H1 (cell line): ENCODE data around the gene DNAL4. TPM values are rescaled to one million over a fixed set of nuclear protein-coding genes. Genes with fewer than 3 reads are reported as not detected.

ENCODE experiments used
- CTCF ChIA-PET: fragments of 300-600 bp; sonication (Branson Sonifier 250); formaldehyde crosslinking; loops from one replicate; lab custom pipeline; 2021; ENCODE audit not compliant: partially characterized antibody; lab: Charles Lee
- POLR2A ChIA-PET: fragments of 300-600 bp; sonication (Branson Sonifier 250); formaldehyde crosslinking; loops from one replicate; lab custom pipeline; 2021; ENCODE audit warnings: inconsistent platforms; ENCODE audit not compliant: partially characterized antibody; lab: Charles Lee
- DNase-seq, 2 experiments: peaks; one replicate each; pipeline versions ENCODE4 v3.0.0 to v3.0.0-alpha.2; 2010 to 2022; ENCODE audit warnings: low spot score in 2 of 2, low read depth in 1 of 2, mixed read lengths in 1 of 2
- FAIRE-seq: peaks from 2 replicates; lab custom pipeline; 2011; peaks lifted over from hg19 to GRCh38; lab: Jason Lieb, UNC
- H2AFZ ChIP-seq: 2 replicates; pipeline ENCODE4 v1.8.1; 2012; ENCODE audit warnings: low read length, inconsistent platforms
- H2AK5ac ChIP-seq: 2 replicates; pipeline ENCODE4 v1.6.1; 2013; ENCODE audit warnings: low read depth, low read length
- H2BK120ac ChIP-seq: replicated peaks from 2 replicates; pipeline ENCODE3; 2013; ENCODE audit warnings: low read depth, low read length, inconsistent platforms
- H2BK12ac ChIP-seq: 2 replicates; pipeline ENCODE4 v1.6.1; 2013; ENCODE audit warnings: low read depth, low read length
- H2BK15ac ChIP-seq: 2 replicates; pipeline ENCODE4 v1.6.1; 2013; ENCODE audit warnings: low read length
- H2BK20ac ChIP-seq: 2 replicates; pipeline ENCODE4 v1.6.1; 2013; ENCODE audit warnings: low read length
- H2BK5ac ChIP-seq: 2 replicates; pipeline ENCODE4 v1.6.1; 2013; ENCODE audit warnings: low read depth, low read length
- H3K14ac ChIP-seq: 2 replicates; pipeline ENCODE4 v1.6.1; 2013; ENCODE audit warnings: inconsistent platforms; ENCODE audit not compliant: insufficient read length
- H3K18ac ChIP-seq: 2 replicates; pipeline ENCODE4 v1.6.1; 2013; ENCODE audit warnings: low read length; ENCODE audit errors: extremely low read depth
- H3K23ac ChIP-seq: 2 replicates; pipeline ENCODE4 v1.6.1; 2013; ENCODE audit warnings: inconsistent platforms; ENCODE audit not compliant: insufficient read length
- H3K23me2 ChIP-seq: 2 replicates; pipeline ENCODE4 v1.6.1; 2013; ENCODE audit warnings: low read depth, low read length
- H3K27ac ChIP-seq: 2 replicates; pipeline ENCODE4 v1.6.1; 2011; ENCODE audit warnings: low read depth, low read length, inconsistent platforms
- H3K27me3 ChIP-seq, 4 experiments: replicated peaks in 1 of 4; 1 replicate in 1 of 4; 2 replicates in 3 of 4; pipeline versions ENCODE4 v1.6.1 to v1.8.1; 2011 to 2013; ENCODE audit warnings: low read length in 3 of 4, mild to moderate bottlenecking in 3 of 4, inconsistent platforms in 2 of 4, mixed read lengths in 2 of 4, moderate library complexity in 1 of 4; ENCODE audit not compliant: control insufficient read depth in 3 of 4, insufficient read depth in 3 of 4; ENCODE audit errors: extremely low read depth in 1 of 4
- H3K36me3 ChIP-seq, 4 experiments: 2 replicates each; pipeline versions ENCODE4 v1.6.1 to v1.8.1; 2011 to 2013; ENCODE audit warnings: mild to moderate bottlenecking in 4 of 4, low read length in 3 of 4, moderate library complexity in 2 of 4, control low read depth in 1 of 4, inconsistent platforms in 1 of 4; ENCODE audit not compliant: insufficient read depth in 4 of 4, control insufficient read depth in 2 of 4
- H3K4ac ChIP-seq: replicated peaks from 2 replicates; pipeline ENCODE3; 2013; ENCODE audit warnings: low read length, low read depth, mixed read lengths, inconsistent platforms; ENCODE audit not compliant: insufficient read length
- H3K4me1 ChIP-seq, 4 experiments: replicated peaks in 1 of 4; 1 replicate in 1 of 4; 2 replicates in 3 of 4; pipeline versions ENCODE4 v1.6.1 to v1.8.1; 2011 to 2013; ENCODE audit warnings: low read length in 3 of 4, inconsistent platforms in 2 of 4, mixed read lengths in 1 of 4; ENCODE audit not compliant: insufficient read depth in 4 of 4, control insufficient read depth in 3 of 4
- H3K4me2 ChIP-seq, 2 experiments: 2 replicates each; pipeline versions ENCODE4 v1.6.1 to v1.8.1; 2011 to 2013; ENCODE audit warnings: low read depth in 2 of 2, low read length in 2 of 2, control low read depth in 1 of 2, inconsistent platforms in 1 of 2, mild to moderate bottlenecking in 1 of 2; ENCODE audit not compliant: insufficient read depth in 1 of 2
- H3K4me3 ChIP-seq, 4 experiments: fragments of 200-600, 300-600 bp in 1 of 4; sonication (generic), shearing (Covaris generic), sonication (Bioruptor Twin) in 1 of 4; 2 replicates each; pipeline versions ENCODE4 v1.5.1 to v1.8.1; 2011 to 2016; ENCODE audit warnings: low read length in 4 of 4, low read depth in 3 of 4, control low read depth in 2 of 4, inconsistent platforms in 2 of 4, mild to moderate bottlenecking in 2 of 4, mixed read lengths in 1 of 4, moderate library complexity in 1 of 4; ENCODE audit not compliant: insufficient read depth in 2 of 4; ENCODE audit errors: extremely low read depth in 1 of 4
- H3K56ac ChIP-seq: replicated peaks from 2 replicates; pipeline ENCODE3; 2013; ENCODE audit warnings: low read depth, mild to moderate bottlenecking, mixed read lengths, low read length, inconsistent platforms; ENCODE audit not compliant: insufficient read length
- H3K79me1 ChIP-seq: 2 replicates; pipeline ENCODE4 v1.6.1; 2013; ENCODE audit warnings: low read depth, low read length, control low read depth
- H3K79me2 ChIP-seq, 2 experiments: 2 replicates each; pipeline versions ENCODE4 v1.6.1 to v1.8.1; 2012 to 2013; ENCODE audit warnings: low read length in 2 of 2, mild to moderate bottlenecking in 2 of 2, inconsistent platforms in 1 of 2; ENCODE audit not compliant: insufficient read depth in 2 of 2, control insufficient read depth in 1 of 2
- H3K9ac ChIP-seq, 4 experiments: replicated peaks in 1 of 4; 1 replicate in 1 of 4; 2 replicates in 3 of 4; pipeline versions ENCODE4 v1.6.1 to v1.8.1; 2011 to 2013; ENCODE audit warnings: low read depth in 3 of 4, low read length in 3 of 4, control low read depth in 2 of 4, mild to moderate bottlenecking in 2 of 4, moderate library complexity in 2 of 4, inconsistent platforms in 1 of 4; ENCODE audit errors: extremely low read depth in 1 of 4
- H3K9me3 ChIP-seq, 2 experiments: 2 replicates each; pipeline versions ENCODE4 v1.6.1 to v1.8.1; 2012 to 2013; ENCODE audit warnings: mild to moderate bottlenecking in 2 of 2, moderate library complexity in 2 of 2, control low read depth in 1 of 2, inconsistent platforms in 1 of 2, low read depth in 1 of 2, low read length in 1 of 2, mixed read lengths in 1 of 2; ENCODE audit not compliant: insufficient read depth in 2 of 2
- H4K20me1 ChIP-seq, 2 experiments: replicated peaks in 1 of 2; 2 replicates each; pipeline versions ENCODE3 to v1.8.1; 2011 to 2013; ENCODE audit warnings: inconsistent platforms in 2 of 2, low read length in 2 of 2, mild to moderate bottlenecking in 1 of 2; ENCODE audit not compliant: insufficient read depth in 2 of 2, control insufficient read depth in 1 of 2
- H4K5ac ChIP-seq: 2 replicates; pipeline ENCODE4 v1.6.1; 2013; ENCODE audit warnings: low read length, low read depth, mixed read lengths, inconsistent platforms; ENCODE audit not compliant: insufficient read length
- H4K8ac ChIP-seq: 2 replicates; pipeline ENCODE4 v1.8.0; 2013; ENCODE audit warnings: mild to moderate bottlenecking, moderate library complexity, low read length, inconsistent platforms; ENCODE audit not compliant: insufficient read depth; ENCODE audit errors: extremely low read depth
- H4K91ac ChIP-seq: replicated peaks from 2 replicates; pipeline ENCODE3; 2013; ENCODE audit warnings: low read length, mixed read lengths, inconsistent platforms; ENCODE audit not compliant: insufficient read length
- ATF3 ChIP-seq: IDR thresholded peaks from 2 replicates; pipeline ENCODE4 v1.6.1; 2011; ENCODE audit warnings: low read depth, mild to moderate bottlenecking, low read length; ENCODE audit not compliant: insufficient read depth
- CBX8 ChIP-seq: fragments of 300-800, 300-1000 bp; sonication (generic); IDR thresholded peaks from 2 replicates; pipeline ENCODE4 v1.7.1; 2016; ENCODE audit warnings: low read depth, low read length, borderline replicate concordance
- CHD1 ChIP-seq: IDR thresholded peaks from 2 replicates; pipeline ENCODE4 v1.6.1; 2012; ENCODE audit warnings: low read depth, low read length, improper control_type of control experiment
- JUN ChIP-seq: IDR thresholded peaks from 2 replicates; pipeline ENCODE4 v1.6.1; 2011; ENCODE audit warnings: low read depth, mild to moderate bottlenecking, improper control_type of control experiment, low read length
- MAFK ChIP-seq: IDR thresholded peaks from 2 replicates; pipeline ENCODE4 v1.6.1; 2012; ENCODE audit warnings: low read depth, mild to moderate bottlenecking, improper control_type of control experiment, low read length
- POLR2A ChIP-seq, 2 experiments: IDR thresholded peaks; 1 replicate in 1 of 2; 2 replicates in 1 of 2; pipeline ENCODE4 v1.6.1; 2011; ENCODE audit warnings: low read depth in 2 of 2, low read length in 2 of 2, mild to moderate bottlenecking in 2 of 2; ENCODE audit errors: control extremely low read depth in 1 of 2
- RAD21 ChIP-seq, 2 experiments: IDR thresholded peaks in 1 of 2; conservative IDR thresholded peaks in 1 of 2; 2 replicates each; pipeline ENCODE4 v1.6.1; 2011; ENCODE audit warnings: low read depth in 2 of 2, low read length in 2 of 2, improper control_type of control experiment in 1 of 2, inconsistent platforms in 1 of 2, mild to moderate bottlenecking in 1 of 2, moderate library complexity in 1 of 2
- RBBP5 ChIP-seq: IDR thresholded peaks from 2 replicates; pipeline ENCODE4 v1.7.1; 2012; ENCODE audit warnings: low read depth, mild to moderate bottlenecking, inconsistent platforms, low read length, moderate library complexity, borderline replicate concordance
- RNF2 ChIP-seq: fragments of 200-900, 300-1000 bp; sonication (generic); IDR thresholded peaks from 2 replicates; pipeline ENCODE4 v1.7.1; 2016; ENCODE audit warnings: borderline replicate concordance, low read depth, mild to moderate bottlenecking, antibody characterized with exemption, low read length; ENCODE audit not compliant: poor library complexity, severe bottlenecking; ENCODE audit errors: missing control alignments
- SRF ChIP-seq: IDR thresholded peaks from 2 replicates; pipeline ENCODE4 v1.6.1; 2011; ENCODE audit warnings: mild to moderate bottlenecking, low read depth, low read length, moderate library complexity
- TBP ChIP-seq: IDR thresholded peaks from 2 replicates; pipeline ENCODE4 v1.6.1; 2011; ENCODE audit warnings: low read depth, low read length, improper control_type of control experiment
- TCF12 ChIP-seq: IDR thresholded peaks from 2 replicates; pipeline ENCODE4 v1.6.1; 2011; ENCODE audit warnings: low read depth, mild to moderate bottlenecking, low read length
- TEAD4 ChIP-seq: IDR thresholded peaks from 2 replicates; pipeline ENCODE4 v1.6.1; 2012; ENCODE audit warnings: low read depth, low read length, inconsistent platforms, mixed read lengths
- YY1 ChIP-seq: IDR thresholded peaks from 2 replicates; pipeline ENCODE4 v1.6.1; 2011; ENCODE audit warnings: low read depth, mild to moderate bottlenecking, low read length
- WGBS, 2 experiments: shearing (Covaris generic) in 1 of 2; methylation state at CpG; one replicate each; pipeline versions ENCODE4 v1.1.6 to v1.1.7; 2013 to 2015; ENCODE audit warnings: low lambda C conversion rate in 2 of 2, mixed read lengths in 2 of 2, inconsistent platforms in 1 of 2, low coverage in 1 of 2, missing lambda C conversion rate in 1 of 2; ENCODE audit not compliant: insufficient replicate concordance in 2 of 2, insufficient coverage in 1 of 2, insufficient read length in 1 of 2; ENCODE audit errors: extremely low coverage in 1 of 2, missing lambda C conversion rate in 1 of 2; 5-methylcytosine and 5-hydroxymethylcytosine counted together
- polyA plus RNA-seq, 7 experiments: library from polyadenylated mRNA; depleted of rRNA in 3 of 7; stranded (reverse) in 5 of 7; unstranded in 2 of 7; fragments of >200 nt in 5 of 7; fragments of 200-250 nt in 2 of 7; gene quantifications; 1 replicate in 5 of 7; 2 replicates in 1 of 7; 4 replicates in 1 of 7; pipeline versions ENCODE4 v1.2.1 to v1.2.3, GENCODE V29; 2011 to 2013; ENCODE audit warnings: missing spikeins in 2 of 7, mixed read lengths in 2 of 7
- total RNA-seq: library from RNA; stranded (reverse); fragmentation: NEBNext Ultra II Directional; extraction: Animal tissue kit (Norgen Biotek cat#: 25700); gene quantifications from 2 replicates; pipeline ENCODE4 v1.2.1, GENCODE V29; 2021

The DNAL4 gene
- total and polyA plus RNA-seq, 2 of the 8 experiments (the other 6 are each of a cell fraction or from before 2014, with no cell fraction given): 8.8 to 14.0 TPM

- H4K8ac ChIP-seq: no peak overlapping the region
- H4K91ac ChIP-seq: no peak overlapping the region
- ChIA-PET POLR2A (no interaction called here), CTCF (interaction anchor here (0.7 to 6.8 kb wide), 10 partner anchors 10 to 99 kb away, joined by 3 to 53 read pairs (median 4); no protein-coding TSS in a partner anchor)
- no peak overlapping the region for H2BK120ac ChIP-seq
- no peak overlapping the region for H3K9ac ChIP-seq
- no peak overlapping the region for H3K14ac ChIP-seq
- H4K5ac ChIP-seq: no peak overlapping the region
- no peak overlapping the region for H3K27ac ChIP-seq
- no peak overlapping the region for H3K56ac ChIP-seq
- 98% methylated on average over 2 of the region's 2 CpGs; no CpG with 5 or more reads in 1 of the 2 experiments for whole genome bisulfite sequencing, 2 experiments
- H3K27me3 ChIP-seq: no peaks in the 10 kb centered on the region; a peak in 1 of 7 replicates
- no peak for FAIRE-seq
- peaks cover 0 to 5% (median 2%) of the 10 kb centered on the region in 4 experiments; a peak in 2 of 7 replicates for H3K4me1 ChIP-seq
- no peaks in the 10 kb centered on the region for H3K79me2 ChIP-seq
- H3K79me1 ChIP-seq: peaks cover 3% of the 10 kb centered on the region; the same call in 1 of the 2 replicates
- H2BK15ac ChIP-seq: no peak overlapping the region
- no peak overlapping the region for H2BK5ac ChIP-seq
- no peaks in the 10 kb centered on the region for H3K9me3 ChIP-seq
- no peaks in the 10 kb centered on the region for H3K23me2 ChIP-seq
- no peak overlapping the region for H3K18ac ChIP-seq
- no peak overlapping the region for H2BK12ac ChIP-seq
- no peak overlapping the region for H3K4me3 ChIP-seq
- H3K4ac ChIP-seq: no peak overlapping the region
- no peak overlapping the region for H3K23ac ChIP-seq
- no peak overlapping the region for H2AFZ ChIP-seq
- no peak overlapping the region for H2AK5ac ChIP-seq
- no peaks in the 10 kb centered on the region for H3K36me3 ChIP-seq
- DNase-seq: no peak
- H4K20me1 ChIP-seq: no peaks in the 10 kb centered on the region
- H2BK20ac ChIP-seq: no peak overlapping the region
- H3K4me2 ChIP-seq: no peak overlapping the region
- TF ChIP-seq ATF3 (no peak), CBX8 (no peak), MAFK (no peak), RBBP5 (no peak), POLR2A (IDR thresholded peaks at IDR 0.05; ENCODE audit: control extremely low read depth in 1 of 2, low read depth in 2 of 2, low read length in 2 of 2) (no peak), TBP (no peak), JUN (no peak), YY1 (no peak), SRF (no peak), TCF12 (no peak), RAD21 (IDR thresholded peaks at IDR 0.05 in 1 of 2, conservative IDR thresholded peaks at IDR 0.05 in 1 of 2; ENCODE audit: low read depth in 2 of 2, low read length in 2 of 2) (no peak), RNF2 (no peak), TEAD4 (no peak), CHD1 (no peak)
Measured at GRCh38 chr22:38823637-38824036, 29.7 kb upstream of the DNAL4 start.
